Right lobe of liver (tissue), 4 donors: ENCODE measurements around the gene HMGN3.

Experiments used
- POLR2A ChIP-seq: fragments of 450-650 bp; IDR thresholded peaks from one replicate; pipeline ENCODE4 v1.6.1; 2017; ENCODE audit warnings: antibody characterized with exemption, mild to moderate bottlenecking
- TF ChIP-seq, protein P1 (sequence below), 4 donors: fragments of 200-600 bp in 3 of 4; fragments of 450-650 bp in 1 of 4; IDR thresholded peaks; one replicate each; pipeline versions ENCODE4 v1.5.1 to v1.8.0; 2016 to 2022; ENCODE audit warnings: antibody characterized with exemption in 4 of 4, mild to moderate bottlenecking in 2 of 4
- donor health status: DM: no; HTN: no; CAD: no.
- donor health status: DM: no; HTN: no; CAD: no.
- donor health status: DM: no; HTN: yes; CAD: no.

DNA sequence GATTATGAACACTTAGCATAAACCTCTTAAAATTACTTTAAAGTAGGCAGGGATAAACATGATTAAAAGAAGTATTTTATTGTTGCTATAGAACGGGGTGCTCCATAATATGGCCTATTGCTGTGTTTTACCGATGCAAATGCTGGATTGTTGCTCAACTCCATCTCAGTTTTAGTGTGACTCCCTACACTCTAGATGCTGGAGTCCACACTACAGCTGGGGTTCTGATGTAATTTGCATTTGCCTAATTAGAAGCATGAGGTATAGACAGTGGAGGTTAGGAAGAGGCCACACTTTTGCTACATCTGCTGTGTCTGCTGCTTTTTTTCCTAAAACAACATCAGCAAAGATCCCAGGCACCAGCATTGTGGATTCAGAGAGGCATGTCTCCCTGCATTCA, 6.7 kb upstream of the HMGN3 start:
- TF ChIP-seq, protein P1, sequence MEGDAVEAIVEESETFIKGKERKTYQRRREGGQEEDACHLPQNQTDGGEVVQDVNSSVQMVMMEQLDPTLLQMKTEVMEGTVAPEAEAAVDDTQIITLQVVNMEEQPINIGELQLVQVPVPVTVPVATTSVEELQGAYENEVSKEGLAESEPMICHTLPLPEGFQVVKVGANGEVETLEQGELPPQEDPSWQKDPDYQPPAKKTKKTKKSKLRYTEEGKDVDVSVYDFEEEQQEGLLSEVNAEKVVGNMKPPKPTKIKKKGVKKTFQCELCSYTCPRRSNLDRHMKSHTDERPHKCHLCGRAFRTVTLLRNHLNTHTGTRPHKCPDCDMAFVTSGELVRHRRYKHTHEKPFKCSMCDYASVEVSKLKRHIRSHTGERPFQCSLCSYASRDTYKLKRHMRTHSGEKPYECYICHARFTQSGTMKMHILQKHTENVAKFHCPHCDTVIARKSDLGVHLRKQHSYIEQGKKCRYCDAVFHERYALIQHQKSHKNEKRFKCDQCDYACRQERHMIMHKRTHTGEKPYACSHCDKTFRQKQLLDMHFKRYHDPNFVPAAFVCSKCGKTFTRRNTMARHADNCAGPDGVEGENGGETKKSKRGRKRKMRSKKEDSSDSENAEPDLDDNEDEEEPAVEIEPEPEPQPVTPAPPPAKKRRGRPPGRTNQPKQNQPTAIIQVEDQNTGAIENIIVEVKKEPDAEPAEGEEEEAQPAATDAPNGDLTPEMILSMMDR (IDR thresholded peaks at IDR 0.05): no peak
- no peak for TF ChIP-seq POLR2A
